HG03520 (cell line): ENCODE results near the gene CCNB3.
"Not testable (repeated sequence)": the region's sequence is repeated elsewhere in the genome, so short reads cannot be mapped to it uniquely, and the experiment has no call there.

Source experiments
- ATAC-seq: cut with Tn5 transposase; IDR thresholded peaks from one replicate; pipeline ENCODE4 v1.9.1; 2021; ENCODE audit warnings: mild to moderate bottlenecking, moderate library complexity; ENCODE audit not compliant: unreplicated experiment

CCNB3 gene

GRCh38 chrX:50204364-50204899, at the start of gene CCNB3:
CCNB3 (plus strand) TSS chrX:50204765; CDS start chrX:50285164, 80,399 bp downstream.
- ATAC-seq: peak; percentile 97

- ATAC-seq: no peak
Measured at GRCh38 chrX:50157545-50158135, 46.9 kb upstream of the CCNB3 start.

GRCh38 chrX:50158593-50158992, 46.0 kb upstream of the CCNB3 start:
- no peak for ATAC-seq

GRCh38 chrX:50161127-50161526, 43.4 kb upstream of the CCNB3 start:
- no peak for ATAC-seq

- ATAC-seq: no peak
Measured at GRCh38 chrX:50165727-50166126, 38.8 kb upstream of the CCNB3 start.

GRCh38 chrX:50167366-50167765, 37.2 kb upstream of the CCNB3 start:
- no peak for ATAC-seq

- ATAC-seq: peak; percentile 48
Measured at GRCh38 chrX:50168241-50168687, 36.3 kb upstream of the CCNB3 start.

GRCh38 chrX:50169717-50170116, 34.8 kb upstream of the CCNB3 start:
- no peak for ATAC-seq

- ATAC-seq: no peak
Measured at GRCh38 chrX:50180073-50180940, 24.3 kb upstream of the CCNB3 start.

GRCh38 chrX:50183891-50184290, 20.7 kb upstream of the CCNB3 start:
- no peak for ATAC-seq

- ATAC-seq: no peak
Measured at GRCh38 chrX:50188859-50189600, 15.5 kb upstream of the CCNB3 start.

- no peak for ATAC-seq
Measured at GRCh38 chrX:50198348-50198747, 6.2 kb upstream of the CCNB3 start.

- no peak for ATAC-seq
Measured at GRCh38 chrX:50200907-50201306, 3.7 kb upstream of the CCNB3 start, which contains the start of gene AKAP4. AKAP4 (minus strand) TSS chrX:50201007; CDS start chrX:50200889, 118 bp downstream.

GRCh38 chrX:50202539-50202938, 2.0 kb upstream of the CCNB3 start:
- no peak for ATAC-seq

GRCh38 chrX:50206753-50207152, 2.2 kb downstream of the CCNB3 start:
- no peak for ATAC-seq

GRCh38 chrX:50211510-50211909, 6.9 kb downstream of the CCNB3 start:
- ATAC-seq: no peak

GRCh38 chrX:50281253-50281652, 76.7 kb downstream of the CCNB3 start:
- no peak for ATAC-seq

- no peak for ATAC-seq
Measured at GRCh38 chrX:50327235-50327634, 122.7 kb downstream of the CCNB3 start.

GRCh38 chrX:50332668-50333067, 128.1 kb downstream of the CCNB3 start:
- ATAC-seq: not testable (repeated sequence)

GRCh38 chrX:50333308-50333707, 128.7 kb downstream of the CCNB3 start:
- no peak for ATAC-seq

- no peak for ATAC-seq
Measured at GRCh38 chrX:50343917-50344316, 139.4 kb downstream of the CCNB3 start.
